K562 (cell line): ENCODE results near the gene DYRK1A. TPM values are rescaled to one million over a fixed set of nuclear protein-coding genes. Genes with fewer than 3 reads are reported as not detected.

Experiments used
- HDAC1 ChIP-seq, 2 experiments: fragments of 450-650 bp; IDR thresholded peaks; 2 replicates each; pipeline ENCODE4 v1.6.1; 2016 to 2017; ENCODE audit warnings: inconsistent platforms in 1 of 2, mild to moderate bottlenecking in 1 of 2, moderate library complexity in 1 of 2
- PHF21A ChIP-seq: fragments of 450-650 bp; IDR thresholded peaks from 2 replicates; pipeline ENCODE4 v1.6.1; 2017; ENCODE audit warnings: low read depth, borderline replicate concordance
- RAD21 ChIP-seq, 2 experiments: fragments of 250-450 bp in 1 of 2; fragments of 450-650 bp in 1 of 2; sonication (Bioruptor Pico) in 1 of 2; formaldehyde crosslinking in 1 of 2; IDR thresholded peaks in 1 of 2; conservative IDR thresholded peaks in 1 of 2; 2 replicates each; pipeline versions ENCODE4 v1.4.0 to v1.8.0; 2020 to 2022; ENCODE audit warnings: mild to moderate bottlenecking in 2 of 2, moderate library complexity in 1 of 2
- RHOXF2B ChIP-seq: fragments of 250-450 bp; sonication (Bioruptor Pico); conservative IDR thresholded peaks from 2 replicates; pipeline ENCODE4 v1.5.1; 2021
- TEAD1 ChIP-seq, 2 experiments: fragments of 450-650 bp in 1 of 2; sonication (generic) in 1 of 2; formaldehyde crosslinking; IDR thresholded peaks; 2 replicates each; pipeline versions ENCODE4 v1.4.0 to v1.8.0; 2020 to 2022; ENCODE audit warnings: mild to moderate bottlenecking in 2 of 2, missing genetic modification reagents in 1 of 2
- TRIM24 ChIP-seq, 2 experiments: fragments of 450-650 bp; IDR thresholded peaks; 2 replicates each; pipeline ENCODE4 v1.6.1; 2016
- polyA plus RNA-seq, 8 experiments: library from polyadenylated mRNA; depleted of rRNA in 4 of 8; stranded (reverse) in 5 of 8; unstranded in 3 of 8; fragments of >200 nt; fragmentation: Nextera tagmentation in 2 of 8; fragmentation: Illumina TruSeq in 1 of 8; extraction: Ambion mirVana in 2 of 8; extraction: Trizol in 1 of 8; gene quantifications; 2 replicates each; pipeline versions ENCODE4 v1.2.1 to v1.2.3, GENCODE V29; 2011 to 2014; ENCODE audit warnings: inconsistent platforms in 1 of 8, missing spikeins in 1 of 8
- total RNA-seq, 7 experiments: library from RNA; depleted of rRNA in 6 of 7; stranded (reverse); fragments of >200 nt in 6 of 7; fragmentation: Illumina TruSeq in 2 of 7; extraction: Trizol in 2 of 7; gene quantifications; 2 replicates each; pipeline versions ENCODE4 v1.2.1 to v1.2.3, GENCODE V29; 2011 to 2021; ENCODE audit warnings: low replicate concordance in 1 of 7
- TF ChIP-seq, protein P1 (sequence below): fragments of 450-650 bp; IDR thresholded peaks from 2 replicates; pipeline ENCODE4 v1.6.1; 2016; ENCODE audit warnings: mild to moderate bottlenecking, moderate library complexity
- TF ChIP-seq, protein P2 (sequence below): fragments of 200-800 bp; sonication (Bioruptor generic); IDR thresholded peaks from 2 replicates; pipeline ENCODE4 v1.6.1; 2017; ENCODE audit warnings: missing genetic modification characterization, missing compliant biosample characterization
- TF ChIP-seq, protein P3 (sequence below), 3 experiments: fragments of 200-800 bp in 1 of 3; sonication (Bioruptor generic) in 1 of 3; sonication (generic) in 1 of 3; formaldehyde crosslinking in 1 of 3; IDR thresholded peaks; 2 replicates each; pipeline versions ENCODE4 v1.6.1 to v1.8.0; 2016 to 2022; ENCODE audit warnings: mild to moderate bottlenecking in 2 of 3, missing compliant biosample characterization in 2 of 3, missing genetic modification characterization in 2 of 3, missing genetic modification reagents in 1 of 3

Gene DYRK1A
- total and polyA plus RNA-seq, 9 of the 15 experiments (the other 6 are each of a cell fraction or from before 2014, with no cell fraction given), result 3.7 to 64.8 (median 42.3) TPM

DNA sequence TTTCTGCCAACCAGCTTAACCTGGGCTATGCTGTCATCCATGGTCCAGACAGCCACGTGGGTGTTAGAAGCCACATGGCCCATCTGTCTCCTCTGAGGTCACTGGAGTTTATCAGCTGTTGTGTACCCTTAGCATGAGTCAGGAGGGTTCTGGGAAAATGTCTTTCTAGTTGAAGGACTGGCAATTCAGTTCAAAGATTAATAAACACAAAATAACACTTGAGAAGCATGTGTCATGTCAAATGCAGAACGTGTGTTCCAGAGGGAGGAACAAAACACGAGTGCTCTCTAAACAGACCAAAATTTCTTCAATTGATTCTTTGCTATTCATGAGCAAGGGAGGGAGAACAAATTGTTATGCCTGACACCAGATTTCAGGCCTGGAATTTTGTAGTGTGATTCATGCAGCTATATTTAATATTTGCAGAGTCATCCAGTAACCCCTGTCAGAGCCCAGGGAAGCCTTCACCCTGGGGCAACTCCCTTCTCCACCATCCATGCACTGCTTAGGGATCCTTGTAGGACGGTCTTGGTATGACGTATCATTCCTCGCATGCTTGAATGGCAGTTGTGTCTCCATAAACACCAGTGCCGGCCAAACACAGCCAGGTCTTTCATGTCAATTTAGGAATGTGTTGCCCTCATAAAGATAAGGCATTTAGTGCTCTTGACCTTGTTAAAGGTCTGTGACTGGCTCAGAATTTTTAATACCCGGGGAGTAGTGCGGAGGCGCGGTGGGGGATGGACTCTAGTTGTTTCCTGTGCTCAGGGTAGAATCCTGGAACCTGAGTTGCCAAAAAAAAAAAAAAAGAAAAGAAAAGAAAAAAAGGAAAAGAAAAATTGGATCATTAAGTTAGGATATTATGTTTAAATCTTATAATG is 27.7 kb upstream of the DYRK1A start (continued):
- TF ChIP-seq, protein P1, sequence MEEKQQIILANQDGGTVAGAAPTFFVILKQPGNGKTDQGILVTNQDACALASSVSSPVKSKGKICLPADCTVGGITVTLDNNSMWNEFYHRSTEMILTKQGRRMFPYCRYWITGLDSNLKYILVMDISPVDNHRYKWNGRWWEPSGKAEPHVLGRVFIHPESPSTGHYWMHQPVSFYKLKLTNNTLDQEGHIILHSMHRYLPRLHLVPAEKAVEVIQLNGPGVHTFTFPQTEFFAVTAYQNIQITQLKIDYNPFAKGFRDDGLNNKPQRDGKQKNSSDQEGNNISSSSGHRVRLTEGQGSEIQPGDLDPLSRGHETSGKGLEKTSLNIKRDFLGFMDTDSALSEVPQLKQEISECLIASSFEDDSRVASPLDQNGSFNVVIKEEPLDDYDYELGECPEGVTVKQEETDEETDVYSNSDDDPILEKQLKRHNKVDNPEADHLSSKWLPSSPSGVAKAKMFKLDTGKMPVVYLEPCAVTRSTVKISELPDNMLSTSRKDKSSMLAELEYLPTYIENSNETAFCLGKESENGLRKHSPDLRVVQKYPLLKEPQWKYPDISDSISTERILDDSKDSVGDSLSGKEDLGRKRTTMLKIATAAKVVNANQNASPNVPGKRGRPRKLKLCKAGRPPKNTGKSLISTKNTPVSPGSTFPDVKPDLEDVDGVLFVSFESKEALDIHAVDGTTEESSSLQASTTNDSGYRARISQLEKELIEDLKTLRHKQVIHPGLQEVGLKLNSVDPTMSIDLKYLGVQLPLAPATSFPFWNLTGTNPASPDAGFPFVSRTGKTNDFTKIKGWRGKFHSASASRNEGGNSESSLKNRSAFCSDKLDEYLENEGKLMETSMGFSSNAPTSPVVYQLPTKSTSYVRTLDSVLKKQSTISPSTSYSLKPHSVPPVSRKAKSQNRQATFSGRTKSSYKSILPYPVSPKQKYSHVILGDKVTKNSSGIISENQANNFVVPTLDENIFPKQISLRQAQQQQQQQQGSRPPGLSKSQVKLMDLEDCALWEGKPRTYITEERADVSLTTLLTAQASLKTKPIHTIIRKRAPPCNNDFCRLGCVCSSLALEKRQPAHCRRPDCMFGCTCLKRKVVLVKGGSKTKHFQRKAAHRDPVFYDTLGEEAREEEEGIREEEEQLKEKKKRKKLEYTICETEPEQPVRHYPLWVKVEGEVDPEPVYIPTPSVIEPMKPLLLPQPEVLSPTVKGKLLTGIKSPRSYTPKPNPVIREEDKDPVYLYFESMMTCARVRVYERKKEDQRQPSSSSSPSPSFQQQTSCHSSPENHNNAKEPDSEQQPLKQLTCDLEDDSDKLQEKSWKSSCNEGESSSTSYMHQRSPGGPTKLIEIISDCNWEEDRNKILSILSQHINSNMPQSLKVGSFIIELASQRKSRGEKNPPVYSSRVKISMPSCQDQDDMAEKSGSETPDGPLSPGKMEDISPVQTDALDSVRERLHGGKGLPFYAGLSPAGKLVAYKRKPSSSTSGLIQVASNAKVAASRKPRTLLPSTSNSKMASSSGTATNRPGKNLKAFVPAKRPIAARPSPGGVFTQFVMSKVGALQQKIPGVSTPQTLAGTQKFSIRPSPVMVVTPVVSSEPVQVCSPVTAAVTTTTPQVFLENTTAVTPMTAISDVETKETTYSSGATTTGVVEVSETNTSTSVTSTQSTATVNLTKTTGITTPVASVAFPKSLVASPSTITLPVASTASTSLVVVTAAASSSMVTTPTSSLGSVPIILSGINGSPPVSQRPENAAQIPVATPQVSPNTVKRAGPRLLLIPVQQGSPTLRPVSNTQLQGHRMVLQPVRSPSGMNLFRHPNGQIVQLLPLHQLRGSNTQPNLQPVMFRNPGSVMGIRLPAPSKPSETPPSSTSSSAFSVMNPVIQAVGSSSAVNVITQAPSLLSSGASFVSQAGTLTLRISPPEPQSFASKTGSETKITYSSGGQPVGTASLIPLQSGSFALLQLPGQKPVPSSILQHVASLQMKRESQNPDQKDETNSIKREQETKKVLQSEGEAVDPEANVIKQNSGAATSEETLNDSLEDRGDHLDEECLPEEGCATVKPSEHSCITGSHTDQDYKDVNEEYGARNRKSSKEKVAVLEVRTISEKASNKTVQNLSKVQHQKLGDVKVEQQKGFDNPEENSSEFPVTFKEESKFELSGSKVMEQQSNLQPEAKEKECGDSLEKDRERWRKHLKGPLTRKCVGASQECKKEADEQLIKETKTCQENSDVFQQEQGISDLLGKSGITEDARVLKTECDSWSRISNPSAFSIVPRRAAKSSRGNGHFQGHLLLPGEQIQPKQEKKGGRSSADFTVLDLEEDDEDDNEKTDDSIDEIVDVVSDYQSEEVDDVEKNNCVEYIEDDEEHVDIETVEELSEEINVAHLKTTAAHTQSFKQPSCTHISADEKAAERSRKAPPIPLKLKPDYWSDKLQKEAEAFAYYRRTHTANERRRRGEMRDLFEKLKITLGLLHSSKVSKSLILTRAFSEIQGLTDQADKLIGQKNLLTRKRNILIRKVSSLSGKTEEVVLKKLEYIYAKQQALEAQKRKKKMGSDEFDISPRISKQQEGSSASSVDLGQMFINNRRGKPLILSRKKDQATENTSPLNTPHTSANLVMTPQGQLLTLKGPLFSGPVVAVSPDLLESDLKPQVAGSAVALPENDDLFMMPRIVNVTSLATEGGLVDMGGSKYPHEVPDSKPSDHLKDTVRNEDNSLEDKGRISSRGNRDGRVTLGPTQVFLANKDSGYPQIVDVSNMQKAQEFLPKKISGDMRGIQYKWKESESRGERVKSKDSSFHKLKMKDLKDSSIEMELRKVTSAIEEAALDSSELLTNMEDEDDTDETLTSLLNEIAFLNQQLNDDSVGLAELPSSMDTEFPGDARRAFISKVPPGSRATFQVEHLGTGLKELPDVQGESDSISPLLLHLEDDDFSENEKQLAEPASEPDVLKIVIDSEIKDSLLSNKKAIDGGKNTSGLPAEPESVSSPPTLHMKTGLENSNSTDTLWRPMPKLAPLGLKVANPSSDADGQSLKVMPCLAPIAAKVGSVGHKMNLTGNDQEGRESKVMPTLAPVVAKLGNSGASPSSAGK, result peak; percentile 94
- TF ChIP-seq HDAC1 (IDR thresholded peaks at IDR 0.05), result peak in 1 of 2 experiments; percentile 46; a peak in 1 of 4 replicates
- TF ChIP-seq RAD21 (CRISPR knock-in tag; conservative IDR thresholded peaks at IDR 0.05 in 1 of 2, IDR thresholded peaks at IDR 0.05 in 1 of 2), result 0 out of 4 replicates have a peak, but pooled peaks of 1 of the 2 experiments have one; percentile 17
- TF ChIP-seq TEAD1 (CRISPR knock-in tag; IDR thresholded peaks at IDR 0.05), result peak in 1 of 2 experiments; percentile 94; a peak in 3 of 4 replicates
- no peak for TF ChIP-seq RHOXF2B (CRISPR knock-in tag)
- peak; percentile 20; the same call in 1 of the 2 replicates for TF ChIP-seq PHF21A
- TF ChIP-seq TRIM24 (IDR thresholded peaks at IDR 0.05), result peak in 1 of 2 experiments; percentile 15; a peak in 1 of 4 replicates
- TF ChIP-seq, protein P2, sequence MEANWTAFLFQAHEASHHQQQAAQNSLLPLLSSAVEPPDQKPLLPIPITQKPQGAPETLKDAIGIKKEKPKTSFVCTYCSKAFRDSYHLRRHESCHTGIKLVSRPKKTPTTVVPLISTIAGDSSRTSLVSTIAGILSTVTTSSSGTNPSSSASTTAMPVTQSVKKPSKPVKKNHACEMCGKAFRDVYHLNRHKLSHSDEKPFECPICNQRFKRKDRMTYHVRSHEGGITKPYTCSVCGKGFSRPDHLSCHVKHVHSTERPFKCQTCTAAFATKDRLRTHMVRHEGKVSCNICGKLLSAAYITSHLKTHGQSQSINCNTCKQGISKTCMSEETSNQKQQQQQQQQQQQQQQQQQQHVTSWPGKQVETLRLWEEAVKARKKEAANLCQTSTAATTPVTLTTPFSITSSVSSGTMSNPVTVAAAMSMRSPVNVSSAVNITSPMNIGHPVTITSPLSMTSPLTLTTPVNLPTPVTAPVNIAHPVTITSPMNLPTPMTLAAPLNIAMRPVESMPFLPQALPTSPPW (CRISPR knock-in tag), result peak; percentile 63
- TF ChIP-seq, protein P3, sequence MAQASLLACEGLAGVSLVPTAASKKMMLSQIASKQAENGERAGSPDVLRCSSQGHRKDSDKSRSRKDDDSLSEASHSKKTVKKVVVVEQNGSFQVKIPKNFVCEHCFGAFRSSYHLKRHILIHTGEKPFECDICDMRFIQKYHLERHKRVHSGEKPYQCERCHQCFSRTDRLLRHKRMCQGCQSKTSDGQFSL (CRISPR knock-in tag; IDR thresholded peaks at IDR 0.05), result no peak
- TF ChIP-seq, protein P3 (tag; IDR thresholded peaks at IDR 0.05), result peak in 1 of 2 experiments; percentile 16; a peak in 1 of 4 replicates
